Activated naive CD4-positive, alpha-beta T cell treated with anti-CD3 and anti-CD28 coated beads, Interleukin-2, amount 10 ng/mL, durations not matched to agents 7 days and 5 days (primary cell): ENCODE results near the gene COG2.
"Not testable (repeated sequence)": the region's sequence is repeated elsewhere in the genome, so short reads cannot be mapped to it uniquely, and the experiment has no call there.

ENCODE experiments used
- CTCF ChIA-PET: fragments of 350-600 bp; sonication (Branson Sonifier 250); formaldehyde crosslinking; loops from one replicate; lab custom pipeline; 2021; ENCODE audit warnings: antibody characterized with exemption; lab: Charles Lee
- DNase-seq: peaks from one replicate; pipeline ENCODE4 v3.0.0-alpha.2; 2020
- H3K27ac Mint-ChIP-seq: one replicate; pipeline ENCODE4 v1.8.0; 2021; ENCODE audit warnings: mild to moderate bottlenecking, moderate library complexity, mixed read lengths
- H3K27me3 Mint-ChIP-seq: one replicate; pipeline ENCODE4 v1.8.0; 2021; ENCODE audit warnings: mild to moderate bottlenecking, mixed read lengths
- H3K36me3 Mint-ChIP-seq: one replicate; pipeline ENCODE4 v1.8.0; 2021; ENCODE audit warnings: mixed read lengths
- H3K4me1 Mint-ChIP-seq: one replicate; pipeline ENCODE4 v1.8.0; 2021; ENCODE audit warnings: mixed read lengths
- H3K4me3 Mint-ChIP-seq: one replicate; pipeline ENCODE4 v1.8.0; 2021; ENCODE audit warnings: mild to moderate bottlenecking, moderate library complexity, mixed read lengths
- H3K9me3 Mint-ChIP-seq: one replicate; pipeline ENCODE4 v1.8.0; 2021; ENCODE audit warnings: mixed read lengths

The COG2 gene

GRCh38 chr1:230693777-230694176, 51.5 kb downstream of the COG2 start:
- H3K4me3 Mint-ChIP-seq = no peak overlapping the region
- H3K36me3 Mint-ChIP-seq = peaks cover 25% of the 10 kb centered on the region
- DNase-seq = no peak
- peaks cover 5% of the 10 kb centered on the region for H3K27me3 Mint-ChIP-seq
- H3K4me1 Mint-ChIP-seq = peaks cover 2% of the 10 kb centered on the region
- H3K27ac Mint-ChIP-seq = no peak overlapping the region
- CTCF ChIA-PET = no interaction called here
- H3K9me3 Mint-ChIP-seq = no peaks in the 10 kb centered on the region

- no peak overlapping the region for H3K4me3 Mint-ChIP-seq
- DNase-seq = no peak
- H3K27me3 Mint-ChIP-seq = peaks cover 5% of the 10 kb centered on the region
- peaks cover 25% of the 10 kb centered on the region for H3K36me3 Mint-ChIP-seq
- no peak overlapping the region for H3K27ac Mint-ChIP-seq
- H3K4me1 Mint-ChIP-seq = peaks cover 2% of the 10 kb centered on the region
- no peaks in the 10 kb centered on the region for H3K9me3 Mint-ChIP-seq
- CTCF ChIA-PET = no interaction called here
These were observed 52.2 kb downstream of the COG2 start for GRCh38 chr1:230694464-230694863.

GRCh38 chr1:230694991-230695390, 52.7 kb downstream of the COG2 start:
- Mint-ChIP-seq H3K27ac (no peak overlapping the region), H3K4me3 (no peak overlapping the region), H3K27me3 (peaks cover 5% of the 10 kb centered on the region), H3K36me3 (peaks cover 20% of the 10 kb centered on the region), H3K9me3 (no peaks in the 10 kb centered on the region), H3K4me1 (peaks cover 2% of the 10 kb centered on the region)
- CTCF ChIA-PET = no interaction called here
- no peak for DNase-seq

DNA sequence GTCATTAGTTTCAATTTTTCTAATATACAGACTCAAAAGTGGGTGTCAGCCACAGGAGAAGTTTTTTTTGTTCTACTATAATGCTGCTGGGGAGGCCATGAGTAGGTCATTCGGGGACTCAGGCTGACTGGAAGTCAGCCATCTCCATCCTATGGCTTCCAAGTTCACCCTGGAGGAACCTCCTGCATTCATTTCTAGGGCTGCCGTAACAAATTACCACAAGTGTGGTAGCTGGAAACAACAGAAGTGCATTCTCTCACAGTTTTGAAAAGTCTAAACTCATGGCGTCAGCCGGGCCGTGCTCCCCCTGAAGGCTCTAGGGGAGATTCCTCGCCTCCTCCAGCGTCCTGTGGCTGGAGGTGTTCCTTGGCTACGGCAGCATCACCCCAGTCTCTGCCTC, 53.9 kb downstream of the COG2 start:
- Mint-ChIP-seq H3K4me1 (peaks cover 2% of the 10 kb centered on the region), H3K9me3 (no peaks in the 10 kb centered on the region), H3K27me3 (peaks cover 5% of the 10 kb centered on the region)

GRCh38 chr1:230696722-230697437, 54.6 kb downstream of the COG2 start:
- H3K27ac Mint-ChIP-seq = no peak overlapping the region
- no peak overlapping the region for H3K4me3 Mint-ChIP-seq
- no peaks in the 10 kb centered on the region for H3K9me3 Mint-ChIP-seq
- DNase-seq = no peak
- peaks cover 2% of the 10 kb centered on the region for H3K4me1 Mint-ChIP-seq
- peaks cover 9% of the 10 kb centered on the region for H3K36me3 Mint-ChIP-seq
- H3K27me3 Mint-ChIP-seq = peaks cover 5% of the 10 kb centered on the region
- CTCF ChIA-PET = no interaction called here

More for the DNA sequence above, 53.9 kb downstream of the COG2 start:
- no peak overlapping the region for H3K27ac Mint-ChIP-seq
- no peak overlapping the region for H3K4me3 Mint-ChIP-seq
- CTCF ChIA-PET = no interaction called here
- DNase-seq = no peak
- peaks cover 15% of the 10 kb centered on the region for H3K36me3 Mint-ChIP-seq

GRCh38 chr1:230698130-230698529, 55.8 kb downstream of the COG2 start:
- Mint-ChIP-seq H3K4me3 (no peak overlapping the region), H3K27ac (no peak overlapping the region), H3K9me3 (no peaks in the 10 kb centered on the region), H3K36me3 (no peaks in the 10 kb centered on the region), H3K4me1 (peaks cover 2% of the 10 kb centered on the region), H3K27me3 (peaks cover 5% of the 10 kb centered on the region)
- DNase-seq = no peak
- CTCF ChIA-PET = no interaction called here

DNA sequence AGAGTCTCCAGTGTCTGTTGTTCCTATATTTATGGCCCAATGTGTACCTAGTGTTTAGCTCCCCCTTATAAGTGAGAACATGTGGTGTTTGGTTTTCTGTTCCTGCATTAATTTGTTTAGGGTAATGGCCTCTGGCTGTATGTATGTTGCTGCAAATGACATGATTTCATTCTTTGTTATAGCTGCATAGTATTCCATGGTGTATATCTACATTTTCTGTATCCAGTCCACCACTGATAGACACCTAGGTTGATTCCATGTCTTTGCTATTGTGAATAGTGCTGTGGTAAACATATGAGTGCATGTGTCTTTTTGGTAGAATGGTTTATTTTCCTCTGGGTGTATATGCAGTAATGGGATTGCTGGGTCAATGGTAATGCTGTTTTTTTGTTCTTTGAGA, 56.7 kb downstream of the COG2 start:
- H3K36me3 Mint-ChIP-seq, H3K27me3 Mint-ChIP-seq, H3K9me3 Mint-ChIP-seq, H3K27ac Mint-ChIP-seq, DNase-seq, H3K4me1 Mint-ChIP-seq, CTCF ChIA-PET, H3K4me3 Mint-ChIP-seq: not testable (repeated sequence)

DNA sequence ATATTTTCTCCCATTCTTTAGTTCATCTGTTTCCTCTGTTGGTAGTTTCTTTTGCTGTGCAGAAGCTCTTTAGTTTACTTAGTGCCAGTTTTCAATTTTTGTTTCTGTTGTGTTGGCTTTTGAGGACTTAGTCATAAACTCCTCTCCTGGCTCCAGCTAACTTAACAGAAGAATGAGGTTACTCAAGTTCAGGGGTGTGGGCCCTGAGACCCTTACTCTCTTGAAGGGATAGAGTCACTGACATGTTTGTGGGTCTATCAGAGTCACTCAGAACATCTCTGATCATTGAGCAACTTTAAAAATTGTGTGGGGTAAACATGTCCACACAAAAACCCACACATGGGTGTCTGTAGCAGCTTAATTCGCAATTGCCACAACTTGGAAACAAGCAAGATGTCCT, 57.4 kb downstream of the COG2 start:
- H3K36me3 Mint-ChIP-seq = no peaks in the 10 kb centered on the region
- CTCF ChIA-PET = no interaction called here
- DNase-seq = no peak
- no peak overlapping the region for H3K27ac Mint-ChIP-seq
- no peaks in the 10 kb centered on the region for H3K9me3 Mint-ChIP-seq
- peaks cover 5% of the 10 kb centered on the region for H3K27me3 Mint-ChIP-seq
- no peaks in the 10 kb centered on the region for H3K4me1 Mint-ChIP-seq
- no peak overlapping the region for H3K4me3 Mint-ChIP-seq

- Mint-ChIP-seq H3K4me1 (no peaks in the 10 kb centered on the region), H3K27me3 (peaks cover 5% of the 10 kb centered on the region), H3K27ac (no peak overlapping the region), H3K4me3 (no peak overlapping the region), H3K36me3 (no peaks in the 10 kb centered on the region), H3K9me3 (no peaks in the 10 kb centered on the region)
- no peak for DNase-seq
- CTCF ChIA-PET = no interaction called here
These were observed 57.9 kb downstream of the COG2 start for GRCh38 chr1:230700132-230700531.

- no peaks in the 10 kb centered on the region for H3K36me3 Mint-ChIP-seq
- H3K4me3 Mint-ChIP-seq = no peak overlapping the region
- no peak for DNase-seq
- CTCF ChIA-PET = no interaction called here
- no peak overlapping the region for H3K27ac Mint-ChIP-seq
- H3K9me3 Mint-ChIP-seq = no peaks in the 10 kb centered on the region
- no peaks in the 10 kb centered on the region for H3K4me1 Mint-ChIP-seq
- H3K27me3 Mint-ChIP-seq = peaks cover 5% of the 10 kb centered on the region
These were observed 59.2 kb downstream of the COG2 start for GRCh38 chr1:230701434-230701833.

DNA sequence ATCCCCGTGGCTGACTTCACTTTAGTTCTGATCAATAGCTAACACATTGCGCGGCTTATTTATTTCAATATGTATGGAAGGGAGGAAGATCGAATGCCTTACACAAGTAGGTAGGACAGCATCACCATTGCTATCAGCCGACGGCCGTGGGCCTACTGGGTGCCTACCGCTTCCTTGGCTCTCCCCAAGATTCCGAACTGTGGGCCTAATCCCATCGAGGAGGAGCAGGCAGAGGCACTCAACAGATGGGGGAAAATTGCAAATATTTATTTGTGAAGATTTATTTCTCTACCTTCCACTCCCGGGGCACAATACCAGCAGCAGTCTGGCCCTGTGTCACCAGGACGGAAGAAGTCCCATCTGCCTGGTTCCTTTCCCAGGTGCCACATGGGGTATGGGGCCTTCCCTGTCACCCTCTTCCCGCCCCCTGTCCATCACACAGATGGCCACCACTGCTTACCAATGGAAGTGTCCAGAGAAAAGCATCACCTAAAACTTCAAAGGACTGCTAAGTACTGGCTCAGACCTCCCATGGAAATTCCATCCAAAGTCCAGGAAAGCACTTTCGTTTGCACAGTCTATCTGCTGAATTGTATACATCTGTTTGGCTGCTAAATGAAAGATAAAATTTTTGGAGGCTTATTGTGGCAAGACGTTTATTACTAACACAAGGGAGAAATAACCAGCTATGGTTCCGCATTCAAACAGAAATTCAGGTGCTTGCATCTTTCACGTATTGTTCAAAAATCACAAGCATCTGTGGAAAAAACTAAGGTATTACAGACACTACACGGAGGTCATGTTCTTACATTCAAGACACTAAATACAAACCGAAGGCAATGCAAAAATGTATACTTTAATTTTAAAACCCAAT, 59.9 kb downstream of the COG2 start:
- no peaks in the 10 kb centered on the region for H3K9me3 Mint-ChIP-seq
- peaks cover 9% of the 10 kb centered on the region for H3K27me3 Mint-ChIP-seq

GRCh38 chr1:230702934-230703678, 60.8 kb downstream of the COG2 start:
- no peak overlapping the region for H3K4me3 Mint-ChIP-seq
- no peak for DNase-seq
- H3K36me3 Mint-ChIP-seq = no peaks in the 10 kb centered on the region
- H3K27ac Mint-ChIP-seq = no peak overlapping the region
- peaks cover 16% of the 10 kb centered on the region for H3K27me3 Mint-ChIP-seq
- no peaks in the 10 kb centered on the region for H3K4me1 Mint-ChIP-seq
- CTCF ChIA-PET = no interaction called here
- no peaks in the 10 kb centered on the region for H3K9me3 Mint-ChIP-seq

More for the DNA sequence above, 59.9 kb downstream of the COG2 start:
- H3K27ac Mint-ChIP-seq = no peak overlapping the region
- no peak for DNase-seq
- CTCF ChIA-PET = no interaction called here
- no peaks in the 10 kb centered on the region for H3K36me3 Mint-ChIP-seq
- H3K4me3 Mint-ChIP-seq = no peak overlapping the region
- H3K4me1 Mint-ChIP-seq = no peaks in the 10 kb centered on the region

DNA sequence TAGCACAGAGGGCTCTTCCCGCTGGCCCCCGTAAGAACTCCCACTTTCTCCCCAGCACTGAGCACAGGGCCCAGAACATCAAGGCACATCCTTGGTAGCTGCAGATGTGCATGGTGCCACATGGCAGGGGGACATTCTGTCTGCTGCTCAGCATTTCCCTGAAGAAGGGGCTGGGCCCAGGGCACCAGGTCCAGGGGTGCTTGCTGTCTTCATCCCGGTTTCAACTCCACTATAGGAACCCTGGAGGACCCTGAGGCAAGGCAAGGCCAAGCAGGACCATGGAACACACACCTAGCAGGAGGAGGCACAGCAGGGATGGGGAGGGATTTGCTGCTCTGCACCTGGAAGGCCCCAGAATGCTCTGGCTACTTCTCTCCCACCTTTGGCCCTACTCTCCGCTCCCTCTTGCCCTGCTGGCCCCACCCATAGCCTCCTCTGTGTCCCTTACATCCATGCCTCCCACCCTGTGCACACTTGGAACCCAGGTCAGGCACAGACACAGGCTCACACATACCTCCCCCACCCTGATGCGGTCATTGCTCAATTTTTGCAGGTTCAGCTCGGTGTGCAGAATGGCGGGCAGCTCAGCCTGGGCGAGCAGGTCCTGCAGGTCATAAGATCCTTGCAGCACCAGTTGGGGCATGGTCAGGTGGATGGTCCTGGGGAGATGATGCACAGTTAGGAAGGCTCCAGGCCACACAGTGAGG, 61.6 kb downstream of the COG2 start:
- no peaks in the 10 kb centered on the region for H3K4me1 Mint-ChIP-seq
- H3K27ac Mint-ChIP-seq = no peak overlapping the region
- H3K27me3 Mint-ChIP-seq = peaks cover 19% of the 10 kb centered on the region
- no peaks in the 10 kb centered on the region for H3K36me3 Mint-ChIP-seq
- H3K9me3 Mint-ChIP-seq = no peaks in the 10 kb centered on the region
- CTCF ChIA-PET = no interaction called here
- no peak overlapping the region for H3K4me3 Mint-ChIP-seq
- DNase-seq = no peak

- H3K27ac Mint-ChIP-seq = no peak overlapping the region
- peaks cover 21% of the 10 kb centered on the region for H3K27me3 Mint-ChIP-seq
- no peak overlapping the region for H3K4me3 Mint-ChIP-seq
- H3K9me3 Mint-ChIP-seq = no peaks in the 10 kb centered on the region
- CTCF ChIA-PET = no interaction called here
- no peaks in the 10 kb centered on the region for H3K36me3 Mint-ChIP-seq
- DNase-seq = no peak
- H3K4me1 Mint-ChIP-seq = no peaks in the 10 kb centered on the region
These were observed 62.5 kb downstream of the COG2 start for GRCh38 chr1:230704830-230705229.
